Activated CD4-positive, alpha-beta T cell treated with anti-CD3 and anti-CD28 coated beads, Interleukin-10, Interleukin-2, amounts not matched to agents 100 ng/mL and 50 ng/mL, durations not matched to agents 16 hours and 8 hours (primary cell): Measurements from ENCODE around the gene HOXA3.

Experiments used
- DNase-seq: peaks from one replicate; pipeline ENCODE4 v3.0.0-alpha.2; 2020

The HOXA3 gene

DNA sequence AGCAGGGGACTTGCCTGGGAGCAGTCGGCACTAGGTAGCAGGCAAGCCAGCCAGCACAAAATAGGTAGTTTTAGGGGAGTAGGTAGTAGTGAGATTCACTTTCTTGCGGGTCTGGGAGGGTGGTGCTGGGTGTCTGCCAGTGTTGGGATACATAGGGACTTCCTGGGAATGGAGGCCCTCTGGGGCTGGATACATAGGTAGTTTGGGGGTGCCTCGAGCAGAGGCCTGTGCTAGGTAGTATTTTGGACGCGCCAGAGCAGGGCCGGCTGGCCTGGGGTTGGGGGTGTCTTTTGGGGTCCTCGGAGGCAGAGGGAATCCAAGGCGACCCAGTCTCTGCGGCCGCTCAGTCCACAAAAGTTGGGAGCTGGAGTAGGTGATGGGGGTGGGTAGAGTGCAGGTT, 2.0 kb upstream of the HOXA3 start:
- DNase-seq: no peak

DNA sequence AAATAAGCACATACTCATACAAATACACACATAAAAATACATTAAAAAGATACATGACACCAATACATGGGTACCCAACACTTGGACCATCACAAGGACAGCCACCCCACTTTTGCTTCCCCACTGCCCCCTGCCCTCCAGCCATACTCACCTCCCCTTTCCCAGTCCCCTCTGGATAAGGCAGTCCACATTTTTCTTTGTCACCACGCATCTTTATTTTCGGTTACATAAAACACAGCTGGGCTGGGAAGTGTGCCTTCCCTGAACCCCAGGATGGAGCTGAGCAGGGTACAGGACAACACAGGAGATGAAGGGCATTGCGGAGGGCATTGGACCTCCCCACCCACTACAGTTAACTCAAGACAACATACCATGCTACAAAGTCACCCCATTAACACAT, 1.1 kb upstream of the HOXA3 start:
- DNase-seq: no peak

DNA sequence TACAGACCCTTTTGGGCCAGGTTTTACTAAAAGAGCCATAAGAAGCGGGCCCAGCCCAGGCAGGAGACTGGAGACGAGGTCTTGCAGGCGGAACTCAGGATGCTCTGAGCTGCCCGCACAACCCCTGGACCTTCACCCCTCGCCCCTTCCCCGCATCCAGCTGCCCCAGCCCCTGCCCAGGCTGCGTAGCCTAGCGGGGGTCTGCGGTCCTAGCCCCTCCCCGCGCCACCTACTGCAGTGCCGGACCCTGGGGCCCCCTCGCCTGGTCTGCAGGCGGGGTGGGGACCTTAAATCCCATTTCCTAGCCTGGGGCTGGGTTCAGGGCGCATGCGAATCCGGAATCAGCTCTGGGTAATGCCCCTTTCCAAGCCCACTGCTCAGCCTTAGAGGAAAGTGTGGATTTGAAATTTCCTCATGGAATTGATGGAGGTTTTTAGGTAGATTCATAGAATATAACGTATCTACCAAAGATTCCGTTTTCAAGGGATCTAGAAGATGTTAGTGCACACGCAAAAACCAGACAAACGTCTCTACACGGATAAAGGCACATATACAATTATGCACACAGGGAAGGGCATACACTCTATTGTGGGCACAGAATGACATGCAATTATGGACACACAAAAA, 546 bp upstream of the HOXA3 start:
- no peak for DNase-seq

DNA sequence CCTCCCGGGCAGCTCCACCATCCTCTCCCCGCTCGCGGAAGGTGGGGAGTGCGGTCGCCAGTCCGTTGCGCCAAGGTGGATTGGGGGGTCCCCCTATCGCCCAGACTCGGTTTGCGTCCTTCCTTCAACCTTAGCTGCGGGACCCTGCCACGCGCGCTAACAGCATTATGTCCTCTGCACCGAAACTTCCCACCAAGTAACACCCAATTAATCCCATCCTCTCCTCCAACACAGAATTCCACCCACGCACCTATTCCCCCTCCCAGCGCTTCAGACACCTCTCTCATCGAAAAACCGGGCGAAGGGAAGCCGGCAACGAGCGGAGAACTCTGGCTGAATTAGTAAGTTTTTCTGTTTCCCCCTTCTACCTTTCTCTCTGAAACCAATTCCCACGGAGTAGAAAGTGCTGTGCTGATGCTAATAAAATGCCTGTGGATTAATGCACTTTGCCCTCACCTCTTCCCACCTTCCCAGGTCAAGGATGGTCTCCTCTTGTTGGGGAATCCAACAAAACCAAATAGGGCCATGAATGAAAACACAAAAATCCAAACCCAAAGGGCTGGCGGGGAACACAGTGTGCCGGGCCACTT, 947 bp downstream of the HOXA3 start:
- no peak for DNase-seq

DNA sequence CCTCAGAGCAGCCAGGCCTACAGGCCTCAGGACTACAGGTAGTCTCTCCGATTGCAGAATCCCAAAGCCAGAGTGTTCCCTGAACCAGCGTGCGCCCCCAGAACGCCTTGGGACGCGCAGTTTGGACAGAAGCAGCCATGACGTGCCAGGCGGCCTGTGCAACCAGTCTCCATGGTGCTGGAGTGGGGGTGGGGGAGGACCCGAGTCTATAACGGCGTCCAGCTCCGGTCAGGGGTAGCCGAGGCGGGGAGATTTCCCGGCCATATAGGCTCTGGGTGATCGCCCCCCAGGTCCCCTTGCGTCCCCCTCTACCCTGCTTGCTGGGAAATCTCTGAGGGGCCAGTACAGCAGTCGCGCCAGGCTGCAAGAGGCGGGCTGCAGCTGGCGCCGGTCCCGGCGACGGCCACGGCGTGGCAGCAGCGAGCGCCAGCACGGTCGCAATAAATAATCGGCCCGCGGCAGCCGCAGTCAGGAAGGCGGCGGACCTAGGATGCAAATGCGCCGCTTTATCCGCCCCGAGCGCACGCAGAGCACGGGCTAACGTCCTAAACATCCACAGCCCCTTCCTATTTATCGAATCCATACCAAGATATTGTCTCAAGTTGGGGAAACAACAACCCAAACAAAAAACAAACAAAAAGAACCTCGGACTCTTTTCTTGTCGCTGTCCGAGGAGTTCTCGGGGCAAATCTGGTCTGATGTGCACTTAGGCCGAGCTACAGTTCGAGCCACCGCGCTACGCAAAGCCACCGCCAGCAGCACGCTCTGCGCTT, 1.6 kb downstream of the HOXA3 start:
- DNase-seq: peak; percentile 71

DNA sequence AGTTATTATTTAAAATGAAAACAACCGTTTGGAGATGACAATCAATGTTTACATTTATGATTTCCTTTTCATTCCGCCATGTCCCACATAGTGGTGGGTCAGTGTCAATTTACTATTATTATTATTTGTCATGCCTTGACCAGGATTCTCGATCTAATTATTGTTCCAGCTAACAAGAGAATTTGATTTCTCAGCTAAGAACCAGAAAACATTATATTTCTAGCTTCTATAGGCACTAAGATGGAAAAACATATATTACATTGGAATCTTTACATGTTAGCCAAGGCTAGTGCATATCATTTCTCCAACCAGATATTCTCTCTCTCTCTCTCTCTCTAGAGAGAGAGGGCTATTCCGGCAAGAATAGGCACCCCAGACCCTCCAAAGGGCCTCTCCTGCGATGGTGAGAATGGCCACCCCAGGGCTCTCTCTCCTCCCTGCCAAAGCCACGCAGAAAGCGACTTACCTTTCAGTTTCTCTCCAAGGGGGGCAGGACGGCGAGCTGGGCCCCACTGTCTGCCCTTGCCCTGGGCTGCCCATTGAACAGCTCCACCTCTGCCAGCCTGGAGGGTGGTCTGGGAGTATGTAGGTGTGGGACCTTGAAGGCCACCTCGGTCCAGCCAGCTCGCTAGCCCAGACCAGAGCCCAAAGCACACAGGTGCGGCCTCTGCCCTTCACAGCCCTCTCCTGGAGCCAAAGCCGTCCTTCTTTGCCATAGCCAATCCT, 2.4 kb downstream of the HOXA3 start:
- DNase-seq: no peak

DNA sequence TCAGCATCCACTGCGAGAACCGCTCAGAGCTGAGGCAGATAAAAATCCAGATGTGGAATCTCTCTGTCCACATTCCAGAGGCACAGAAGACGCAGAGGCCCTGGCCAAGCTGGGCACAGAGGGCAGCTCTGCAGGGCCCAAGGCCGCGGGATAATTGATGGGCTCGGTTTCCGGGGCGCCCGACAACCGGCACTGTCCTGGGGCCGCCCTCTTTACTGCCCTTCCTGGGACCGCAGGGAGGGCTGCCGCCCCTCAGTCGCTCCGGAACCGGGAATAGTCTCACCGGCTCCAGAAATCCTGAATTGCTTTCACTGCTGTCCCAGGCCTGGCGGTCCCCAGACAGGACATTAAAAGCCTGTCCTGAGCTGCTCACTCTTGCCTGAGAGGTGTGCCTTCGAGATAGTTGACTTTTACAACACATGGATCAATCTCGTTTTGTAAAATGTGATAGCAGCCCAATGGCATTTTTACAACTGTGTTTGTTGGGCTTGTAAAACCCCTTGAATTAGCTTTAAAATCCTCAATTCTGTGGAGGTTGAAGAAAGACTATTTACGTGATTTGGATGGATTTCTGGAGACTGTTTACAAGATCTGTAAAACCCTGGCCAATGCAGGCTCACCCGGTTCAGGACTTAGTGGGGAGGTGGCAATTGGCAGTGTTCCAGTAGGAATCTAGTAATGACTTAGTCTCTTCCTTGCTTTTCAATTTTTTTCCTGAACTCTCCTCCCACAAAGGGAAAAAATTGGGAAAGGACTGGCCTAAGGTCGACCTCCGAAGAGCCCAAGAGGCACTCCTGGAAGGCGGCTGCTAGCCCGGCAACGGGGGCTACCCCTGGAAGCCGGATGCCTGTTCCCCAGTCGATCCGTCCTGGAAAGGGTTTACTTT, 3.4 kb downstream of the HOXA3 start:
- DNase-seq: no peak

DNA sequence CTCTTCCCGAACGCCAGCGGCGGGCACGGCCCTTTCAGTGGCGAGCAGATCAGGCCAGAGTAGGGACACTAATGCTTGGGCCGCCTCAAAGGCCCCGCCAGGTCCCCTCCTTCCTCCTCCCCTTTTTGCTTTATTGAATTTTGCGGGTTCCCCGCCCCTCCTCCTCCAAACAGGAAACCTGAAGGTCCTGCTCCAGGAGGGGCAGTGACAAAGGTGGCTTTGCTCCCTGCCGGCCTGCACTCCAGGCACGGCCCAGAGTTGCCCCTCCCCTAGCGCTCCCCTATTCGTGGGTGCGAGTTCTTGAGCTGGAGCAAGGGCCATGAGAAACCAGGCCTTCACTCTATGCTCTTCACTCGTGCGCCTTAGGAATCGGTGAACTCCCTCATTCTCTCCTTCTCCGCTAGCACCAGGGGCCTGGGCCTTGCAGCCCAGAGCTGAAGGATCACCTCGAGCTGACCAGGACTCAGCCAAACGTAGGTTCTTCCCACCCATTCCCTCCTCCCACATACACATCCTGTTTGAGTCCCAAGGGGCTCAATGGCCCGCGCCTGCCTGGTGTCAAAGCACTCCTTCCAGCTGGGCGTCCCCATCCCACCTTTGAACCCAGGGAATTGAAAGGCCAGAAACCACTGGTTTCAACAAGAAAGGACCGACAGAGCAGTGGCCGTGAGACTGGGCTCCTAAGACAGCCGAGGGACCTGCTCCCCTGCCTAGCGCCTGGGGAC, 4.2 kb downstream of the HOXA3 start:
- no peak for DNase-seq

DNA sequence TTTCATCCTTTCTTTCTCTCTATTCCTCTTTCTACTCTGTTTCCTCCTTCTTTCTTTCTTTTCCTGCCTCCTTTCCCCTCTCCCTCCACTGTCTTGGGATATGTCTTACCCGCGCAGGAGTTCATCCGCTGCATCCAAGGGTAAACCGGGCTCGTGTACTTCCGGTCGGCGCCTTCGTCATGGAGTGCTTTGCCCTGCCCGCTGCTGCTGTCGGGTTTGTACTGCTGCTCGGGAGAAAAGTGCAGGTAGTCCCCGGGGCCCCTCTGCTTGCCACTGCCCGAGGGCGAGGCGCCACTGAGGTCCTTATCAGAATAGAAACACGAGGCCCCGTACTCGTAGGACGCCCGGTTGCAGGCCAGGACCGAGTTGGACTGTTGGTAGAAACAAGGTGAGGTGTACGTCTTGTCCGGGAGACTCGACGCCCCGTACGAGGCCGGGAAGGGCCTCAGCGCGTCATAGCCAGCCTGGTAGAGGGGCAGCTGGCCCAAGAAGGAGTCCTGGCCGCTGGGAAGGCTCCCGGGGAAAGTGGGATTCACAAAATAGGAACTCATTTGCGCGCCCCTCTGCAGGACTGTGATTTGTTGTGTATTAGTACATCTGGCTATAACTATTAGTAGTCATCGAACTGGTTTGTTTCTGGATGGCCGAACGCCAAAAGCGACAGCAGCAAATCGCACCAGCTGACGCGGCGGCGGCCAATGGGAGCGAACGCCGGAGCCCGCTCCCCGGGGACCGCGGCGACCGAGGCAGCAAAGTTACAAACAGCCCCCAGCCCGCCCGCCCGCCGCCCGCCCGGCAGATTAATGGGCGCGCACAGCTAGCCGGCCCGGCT, 5.0 kb downstream of the HOXA3 start, which contains the start of gene HOXA6:
Gene HOXA6 (minus strand): TSS at position 576 of the 832 bp plus-strand sequence. CDS start 25 bp downstream, at position 551.
- DNase-seq: no peak

DNA sequence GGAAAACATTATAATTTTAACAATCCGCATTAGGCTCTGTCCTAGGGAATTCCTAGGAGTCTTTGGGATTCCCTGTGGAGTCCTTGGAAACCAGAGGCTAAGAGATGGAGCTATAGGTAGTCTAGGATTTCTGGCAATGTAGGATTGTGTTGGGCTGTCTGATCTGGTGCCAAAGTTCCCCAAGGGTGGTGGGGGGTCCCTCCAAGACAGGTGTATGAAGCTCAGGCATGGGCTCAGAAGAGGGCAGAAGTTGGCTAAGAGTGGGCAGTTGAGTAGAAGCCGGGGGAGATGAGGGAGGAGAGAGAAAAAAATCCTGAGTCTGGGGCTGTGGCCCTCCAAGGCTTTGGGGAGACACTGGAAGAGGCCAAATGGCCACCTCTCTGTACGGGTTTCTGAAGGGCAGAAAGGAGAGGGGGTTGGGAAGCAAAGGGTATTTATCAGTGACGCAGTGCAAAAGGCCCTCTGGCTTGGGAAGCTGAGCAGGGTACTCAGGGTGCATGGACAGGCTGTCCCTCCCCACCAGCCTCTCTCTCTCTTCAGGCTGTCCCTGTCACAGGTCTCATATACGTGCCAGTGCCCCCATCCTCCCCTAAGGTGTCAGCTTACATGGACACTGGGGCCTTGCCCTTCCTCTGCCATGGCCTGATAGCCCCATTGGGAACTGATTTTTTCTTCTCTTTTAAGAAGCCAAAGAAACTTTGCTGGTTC, 5.7 kb downstream of the HOXA3 start:
- DNase-seq: no peak

DNA sequence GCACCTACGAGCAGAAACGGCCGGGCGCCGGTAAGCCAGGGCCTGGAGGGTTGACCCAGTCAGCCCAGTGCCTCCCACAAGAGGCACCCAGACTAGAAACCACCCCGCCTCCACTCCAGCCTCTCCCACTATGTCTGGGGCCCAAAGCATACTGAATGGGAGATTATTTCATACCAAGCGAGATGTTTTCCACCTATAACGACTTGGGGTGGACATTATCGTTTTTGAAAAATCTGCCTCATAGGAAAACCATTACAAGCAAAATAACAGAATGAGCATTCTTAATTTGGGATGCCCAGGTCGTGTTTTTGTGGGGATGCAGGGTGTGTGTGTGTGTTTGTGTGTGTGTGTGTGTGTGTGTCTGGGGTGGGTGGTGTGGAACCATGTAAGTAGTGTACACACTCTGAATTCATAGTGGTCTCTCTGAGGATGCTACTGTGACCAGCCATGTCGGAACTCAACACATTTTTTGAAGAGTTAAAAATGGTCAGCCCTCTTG, 6.4 kb downstream of the HOXA3 start:
- no peak for DNase-seq

DNA sequence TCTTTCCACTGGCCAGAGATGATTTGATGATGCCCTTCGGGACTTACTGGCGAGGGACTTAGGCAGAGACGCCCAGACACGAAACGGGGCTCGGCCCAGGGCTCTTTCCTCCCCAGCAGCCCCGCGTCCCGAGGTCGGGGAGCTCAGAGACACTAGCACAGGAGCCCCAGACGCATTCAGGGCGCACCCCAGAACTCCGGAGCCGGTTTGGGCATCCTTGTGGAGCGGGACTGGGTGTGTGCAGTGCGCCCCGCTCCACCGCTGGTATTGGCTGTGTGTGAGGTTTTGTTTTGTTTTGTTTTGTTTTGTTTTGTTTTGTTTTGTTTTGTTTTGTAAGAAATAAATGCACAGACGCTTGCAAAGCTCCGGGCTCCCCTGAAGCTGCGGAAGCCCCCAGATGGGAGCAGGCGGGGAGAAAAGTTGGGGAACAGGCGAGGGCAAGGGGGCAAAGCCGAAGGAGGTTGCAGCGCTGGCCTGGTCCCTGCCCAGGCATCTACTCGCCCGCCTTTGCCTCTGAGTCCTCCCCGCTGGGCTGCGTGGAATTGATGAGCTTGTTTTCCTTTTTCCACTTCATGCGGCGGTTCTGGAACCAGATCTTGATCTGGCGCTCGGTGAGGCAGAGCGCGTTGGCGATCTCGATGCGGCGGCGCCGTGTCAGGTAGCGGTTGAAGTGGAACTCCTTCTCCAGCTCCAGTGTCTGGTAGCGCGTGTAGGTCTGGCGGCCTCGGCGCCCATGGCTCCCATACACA, 7.0 kb downstream of the HOXA3 start:
- no peak for DNase-seq

DNA sequence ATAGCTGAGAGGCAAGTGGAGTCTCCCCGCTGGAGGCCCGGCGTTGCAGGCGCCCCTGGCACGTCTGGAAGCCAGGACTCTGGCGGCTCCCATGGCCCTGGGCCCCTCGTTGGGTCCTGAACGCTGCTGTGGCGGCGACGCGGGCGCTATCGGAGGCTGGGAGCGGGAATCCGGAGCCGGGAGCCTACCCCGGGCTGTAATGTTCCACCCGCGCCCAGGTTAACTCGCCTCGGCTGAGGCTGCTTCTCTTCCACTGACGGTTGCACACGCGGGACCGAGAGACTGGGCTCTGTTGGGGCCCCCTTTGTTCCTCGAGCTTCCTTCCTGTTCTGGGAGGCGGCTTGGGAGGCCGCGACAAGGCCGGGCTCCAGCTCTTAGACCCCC, 7.6 kb downstream of the HOXA3 start:
- DNase-seq: no peak

DNA sequence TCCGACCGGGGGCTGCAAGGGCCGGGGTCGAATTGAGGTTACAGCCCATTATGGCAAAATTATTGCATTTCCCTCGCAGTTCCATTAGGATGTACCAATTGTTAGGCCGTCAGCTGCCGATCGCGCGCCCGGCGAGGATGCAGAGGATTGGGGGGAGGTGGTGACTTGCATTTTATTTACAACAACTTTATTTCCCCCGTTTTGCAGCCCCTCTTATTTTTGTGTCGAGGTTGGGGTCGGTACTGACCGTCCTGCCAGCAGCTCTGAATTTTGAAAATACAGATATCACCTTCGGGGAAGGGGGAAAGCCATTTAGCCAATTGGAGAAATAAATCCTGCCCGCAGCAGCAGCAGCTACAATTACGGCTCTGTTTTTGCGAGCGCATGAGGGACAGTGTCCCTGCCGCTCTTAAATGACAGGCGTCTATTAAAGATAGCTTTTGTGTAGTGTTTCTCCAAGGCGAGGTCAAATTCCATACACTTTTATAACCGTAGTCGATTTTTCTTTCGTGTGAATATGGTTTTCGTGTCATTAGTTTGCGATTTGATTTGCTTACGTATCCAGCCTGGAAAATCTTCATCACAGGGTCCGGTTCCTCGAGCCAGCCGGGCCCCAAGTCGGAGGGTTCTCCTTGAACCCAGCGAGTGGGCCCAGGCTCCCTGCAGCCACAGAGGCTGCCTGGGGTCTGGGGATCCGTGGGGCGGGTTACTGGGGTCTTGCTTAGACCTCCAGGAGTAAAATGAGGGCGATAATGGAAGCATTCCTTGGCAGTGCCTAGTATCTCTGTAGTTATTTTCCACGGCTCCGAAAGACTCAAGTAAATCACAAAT, 8.2 kb downstream of the HOXA3 start:
- no peak for DNase-seq

DNA sequence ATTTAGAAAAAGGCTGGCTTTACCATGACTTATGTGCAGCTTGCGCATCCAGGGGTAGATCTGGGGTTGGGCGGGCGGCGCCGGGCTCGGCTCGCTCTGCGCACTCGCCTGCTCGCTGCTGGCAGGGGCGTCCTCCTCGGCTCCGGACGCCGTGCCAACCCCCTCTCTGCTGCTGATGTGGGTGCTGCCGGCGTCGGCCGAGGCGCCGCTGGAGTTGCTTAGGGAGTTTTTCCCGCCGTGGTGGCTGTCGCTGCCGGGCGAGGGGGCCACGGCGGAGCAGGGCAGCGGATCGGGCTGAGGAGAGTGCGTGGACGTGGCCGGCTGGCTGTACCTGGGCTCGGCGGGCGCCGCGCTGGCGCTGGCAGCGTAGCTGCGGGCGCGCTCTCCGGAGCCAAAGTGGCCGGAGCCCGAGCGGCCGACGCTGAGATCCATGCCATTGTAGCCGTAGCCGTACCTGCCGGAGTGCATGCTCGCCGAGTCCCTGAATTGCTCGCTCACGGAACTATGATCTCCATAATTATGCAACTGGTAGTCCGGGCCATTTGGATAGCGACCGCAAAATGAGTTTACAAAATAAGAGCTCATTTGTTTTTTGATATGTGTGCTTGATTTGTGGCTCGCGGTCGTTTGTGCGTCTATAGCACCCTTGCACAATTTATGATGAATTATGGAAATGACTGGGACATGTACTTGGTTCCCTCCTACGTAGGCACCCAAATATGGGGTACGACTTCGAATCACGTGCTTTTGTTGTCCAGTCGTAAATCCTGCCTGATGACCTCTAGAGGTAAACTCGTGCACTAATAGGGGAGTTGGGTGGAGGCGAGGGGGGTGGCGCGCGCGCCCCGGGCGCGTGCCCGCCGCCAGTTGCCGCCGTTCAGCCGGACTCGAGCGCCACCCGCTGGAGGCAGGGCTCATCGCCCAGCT, 9.1 kb downstream of the HOXA3 start, which contains the start of gene HOXA5:
Gene HOXA5 (minus strand): TSS at position 659 of the 927 bp plus-strand sequence. CDS start 74 bp downstream, at position 585.
- peak; percentile 28 for DNase-seq

DNA sequence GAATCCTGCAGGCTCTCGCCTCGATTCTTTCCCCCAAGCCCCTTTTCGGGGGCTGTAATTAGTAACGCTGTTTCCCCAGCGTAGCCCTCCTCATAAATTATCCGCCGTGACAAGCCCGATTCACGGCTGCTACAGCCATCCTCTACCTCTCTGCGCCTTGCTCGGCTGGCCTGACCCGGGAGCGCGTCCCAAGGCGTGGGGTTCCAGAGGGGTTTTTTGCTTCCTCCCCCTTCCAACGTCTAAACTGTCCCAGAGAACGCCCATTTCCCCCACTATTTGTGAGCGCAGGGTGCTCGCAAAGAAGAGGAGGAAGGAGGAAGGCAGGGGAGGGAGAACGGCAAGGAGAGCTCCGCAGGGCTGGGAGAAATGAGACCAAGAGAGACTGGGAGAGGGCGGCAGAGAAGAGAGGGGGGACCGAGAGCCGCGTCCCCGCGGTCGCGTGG, 9.8 kb downstream of the HOXA3 start:
- DNase-seq: no peak
